ENCODE data around the gene CRPPA.

The CRPPA gene

GRCh38 chr7:16404636-16405035 is 16.7 kb downstream of the CRPPA start (continued):
- TF ChIP-seq PRDM2 (tag by site-specific recombination; IDR thresholded peaks at IDR 0.05; ENCODE audit: borderline replicate concordance) (no peak), ATF2 (tag by site-specific recombination; IDR thresholded peaks at IDR 0.05; ENCODE audit: low read depth) (no peak), IKZF3 (tag by site-specific recombination; IDR thresholded peaks at IDR 0.05) (no peak), ZNF658 (tag by site-specific recombination; IDR thresholded peaks at IDR 0.05) (no peak), ZNF623 (tag by site-specific recombination; IDR thresholded peaks at IDR 0.05) (no peak)

GRCh38 chr7:16403475-16403874 is 17.9 kb downstream of the CRPPA start:
- POLR2A ChIA-PET, result no interaction called here
- TF ChIP-seq SCRT2 (tag by site-specific recombination; IDR thresholded peaks at IDR 0.05), result no peak
- no peak for TF ChIP-seq ZNF266 (tag by site-specific recombination; IDR thresholded peaks at IDR 0.05; ENCODE audit: low read depth)
- TF ChIP-seq ZNF530 (tag by site-specific recombination; IDR thresholded peaks at IDR 0.05; ENCODE audit: low read depth), result no peak
- TF ChIP-seq ZNF211 (tag by site-specific recombination; IDR thresholded peaks at IDR 0.05; ENCODE audit: low read depth), result no peak
- TF ChIP-seq TRIM28 (IDR thresholded peaks at IDR 0.05; ENCODE audit: borderline replicate concordance, low read length), result no peak
- TF ChIP-seq ZFP69B (tag by site-specific recombination; IDR thresholded peaks at IDR 0.05), result no peak
- TF ChIP-seq ZNF112 (tag by site-specific recombination; IDR thresholded peaks at IDR 0.05), result no peak
- TF ChIP-seq YY2 (tag by site-specific recombination; IDR thresholded peaks at IDR 0.05), result no peak
- no peak for TF ChIP-seq ZNF280D (tag by site-specific recombination; IDR thresholded peaks at IDR 0.05)
- no peak for TF ChIP-seq EGR2 (tag by site-specific recombination; IDR thresholded peaks at IDR 0.05; ENCODE audit: low read depth)
- no peak for TF ChIP-seq ZBTB1 (tag by site-specific recombination; IDR thresholded peaks at IDR 0.05)
- TF ChIP-seq ZNF24 (tag by site-specific recombination; IDR thresholded peaks at IDR 0.05), result no peak
- TF ChIP-seq HOXD13 (CRISPR knock-in tag; IDR thresholded peaks at IDR 0.05; ENCODE audit: borderline replicate concordance), result no peak
- no peak for TF ChIP-seq ZNF324 (tag by site-specific recombination; IDR thresholded peaks at IDR 0.05)
- no peak for TF ChIP-seq PATZ1 (tag by site-specific recombination; IDR thresholded peaks at IDR 0.05)
- no peak for TF ChIP-seq ZNF362 (tag by site-specific recombination; IDR thresholded peaks at IDR 0.05)
- TF ChIP-seq ZBTB21 (tag by site-specific recombination; IDR thresholded peaks at IDR 0.05), result no peak
- no peak for TF ChIP-seq ZNF561 (tag by site-specific recombination; IDR thresholded peaks at IDR 0.05; ENCODE audit: borderline replicate concordance)
- TF ChIP-seq ZBTB48 (tag by site-specific recombination; IDR thresholded peaks at IDR 0.05), result no peak
- Histone ChIP-seq H3K9me3 (ENCODE audit: control insufficient read depth, insufficient read depth, low read depth, low read length) (no peaks in the 10 kb centered on the region), H3K4me3 (ENCODE audit: low read depth, low read length) (no peak overlapping the region), H3K27ac (ENCODE audit: extremely low read depth, low read depth, low read length) (no peak overlapping the region), H3K4me1 (ENCODE audit: control insufficient read depth, insufficient read depth, low read length) (no peaks in the 10 kb centered on the region), H3K36me3 (ENCODE audit: control insufficient read depth in 2 of 2, insufficient read depth in 1 of 2, low read length in 2 of 2) (no peaks in the 10 kb centered on the region)
- CTCF ChIA-PET, result no interaction called here

Measured in HEK293 (cell line).